Activated effector memory CD4-positive, alpha-beta T cell treated with anti-CD3 and anti-CD28 coated beads, Interleukin-2, amount 50 U/mL, for 16 hours (primary cell): Measurements from ENCODE around the gene WNT9B.

Experiments
- DNase-seq: peaks from one replicate; pipeline ENCODE4 v3.0.0-alpha.2; 2020

The WNT9B gene

DNA sequence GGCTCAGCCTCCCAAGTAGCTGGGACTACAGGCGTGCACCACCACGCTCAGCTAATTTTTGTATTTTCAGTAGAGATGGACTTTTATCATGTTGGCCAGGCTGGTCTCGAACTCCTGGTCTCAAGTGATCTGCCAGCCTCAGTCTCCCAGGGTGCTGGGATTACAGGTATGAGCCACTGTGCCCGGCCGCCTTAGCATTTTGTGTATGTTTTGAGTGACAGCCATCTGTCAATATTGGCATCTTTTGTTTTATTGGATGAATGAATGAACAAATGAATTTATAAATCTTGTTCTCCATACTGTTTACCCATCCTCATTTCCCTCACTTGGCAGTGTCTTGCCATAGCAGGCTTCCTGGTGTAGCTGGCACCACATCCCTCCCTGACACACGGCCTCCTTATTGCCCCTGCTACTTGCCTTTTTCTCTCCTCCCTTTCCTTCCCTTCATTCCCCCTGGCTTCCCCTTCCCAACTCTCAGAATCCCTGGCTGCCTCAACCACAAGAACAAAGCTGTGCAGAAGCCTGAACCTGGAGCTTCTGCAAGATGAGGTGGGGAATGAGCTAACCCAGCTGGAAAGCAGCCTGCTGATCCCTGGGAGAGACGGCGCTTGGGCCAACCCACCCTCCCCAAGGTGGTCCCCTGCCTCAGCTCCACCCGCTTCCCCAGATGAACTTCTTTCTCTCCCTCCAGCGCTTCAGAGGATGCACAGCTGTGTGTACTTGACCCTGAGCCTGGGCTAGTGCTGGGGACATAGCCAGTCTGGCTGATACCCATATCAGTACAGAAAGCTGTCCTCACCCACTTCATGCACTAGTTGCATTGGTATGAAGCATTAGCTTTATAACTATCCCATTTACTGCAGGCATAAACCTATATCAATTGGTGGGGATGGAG lies 34.3 kb downstream of the WNT9B start:
- DNase-seq = no peak

DNA sequence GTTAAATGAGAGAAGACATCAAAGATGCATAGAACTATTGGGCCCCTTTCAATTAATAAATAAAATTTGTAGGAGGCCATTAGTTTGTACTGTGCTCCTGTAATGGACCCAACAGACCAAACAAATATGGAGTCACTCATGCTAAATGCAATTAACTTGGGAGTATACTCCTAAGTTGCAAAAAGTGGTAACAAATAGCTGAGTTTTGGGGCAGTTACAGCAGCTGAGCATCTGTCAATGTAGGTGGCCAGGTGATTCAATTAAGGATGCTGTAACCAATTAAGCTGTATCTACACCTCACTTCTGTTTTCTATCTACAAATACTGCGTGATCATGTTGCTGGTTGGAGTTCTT lies 34.9 kb downstream of the WNT9B start:
- no peak for DNase-seq

GRCh38 chr17:46887717-46888116 lies 36.3 kb downstream of the WNT9B start:
- no peak for DNase-seq

DNA sequence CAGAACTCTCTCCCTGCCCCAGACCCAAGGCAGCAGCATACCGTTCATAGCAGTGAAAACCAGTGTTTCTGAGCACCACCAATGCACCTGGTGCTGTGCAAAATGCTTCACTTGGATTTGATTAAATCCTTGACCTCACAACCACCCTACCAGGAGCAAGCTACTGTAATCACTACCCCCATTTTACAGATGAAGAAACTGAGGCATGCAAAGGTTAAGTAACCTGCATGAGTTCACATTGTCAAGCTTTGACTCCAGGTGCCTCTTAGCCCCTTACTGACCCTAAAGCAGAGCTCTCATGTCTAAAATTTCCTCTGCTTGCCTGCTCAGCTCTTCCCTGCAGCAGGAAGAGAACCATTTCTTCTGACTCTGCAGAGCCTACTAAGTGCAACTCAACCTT lies 37.3 kb downstream of the WNT9B start:
- DNase-seq = no peak

DNA sequence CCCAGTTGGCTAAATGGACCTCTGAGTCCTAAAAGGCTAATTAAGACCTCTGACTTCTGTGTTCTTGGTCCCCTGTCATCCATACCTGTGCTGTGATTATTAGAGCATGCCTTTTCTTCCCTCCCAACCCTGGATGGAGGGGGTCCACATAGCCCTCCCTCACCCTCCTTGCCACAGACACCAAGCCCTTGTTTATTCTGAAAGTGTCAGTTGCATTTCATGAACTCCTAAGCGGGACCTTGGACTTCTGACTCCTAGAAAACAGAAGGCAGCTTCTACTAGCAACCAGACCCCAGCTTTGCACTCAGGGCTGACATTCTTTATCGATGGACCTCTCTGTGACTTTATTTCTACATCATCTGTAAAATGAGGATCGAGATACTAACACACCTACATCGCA lies 38.1 kb downstream of the WNT9B start:
- DNase-seq = no peak

DNA sequence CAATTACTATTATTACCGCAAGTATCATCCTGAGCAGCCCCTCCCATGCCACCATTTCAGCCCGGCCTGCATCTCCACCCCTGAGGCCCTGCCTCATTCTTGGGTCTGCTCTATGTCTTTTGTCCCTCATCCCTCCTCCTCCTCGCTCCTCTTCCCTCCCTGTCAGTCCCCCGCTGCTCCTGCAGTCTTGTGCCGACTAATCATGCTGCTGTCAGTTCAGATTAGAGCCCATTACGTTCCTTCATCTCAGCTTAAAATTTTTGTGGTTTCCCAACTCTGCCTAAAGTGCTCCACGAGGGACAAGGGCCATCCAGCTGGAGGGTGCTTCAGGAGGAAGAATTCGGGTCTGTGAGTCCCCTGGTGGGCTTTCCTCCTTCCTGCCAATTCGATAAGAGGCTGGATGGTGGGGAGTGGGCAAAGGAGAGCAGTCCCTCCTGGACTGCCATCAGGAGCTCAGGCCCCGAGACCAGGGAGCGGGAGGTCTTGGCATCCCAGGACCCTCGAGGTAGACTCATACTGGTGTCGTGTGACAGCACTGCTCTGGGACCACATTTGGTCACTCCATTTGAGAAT lies 38.7 kb downstream of the WNT9B start:
- DNase-seq = no peak

GRCh38 chr17:46890638-46891037 lies 39.3 kb downstream of the WNT9B start:
- DNase-seq = no peak

DNA sequence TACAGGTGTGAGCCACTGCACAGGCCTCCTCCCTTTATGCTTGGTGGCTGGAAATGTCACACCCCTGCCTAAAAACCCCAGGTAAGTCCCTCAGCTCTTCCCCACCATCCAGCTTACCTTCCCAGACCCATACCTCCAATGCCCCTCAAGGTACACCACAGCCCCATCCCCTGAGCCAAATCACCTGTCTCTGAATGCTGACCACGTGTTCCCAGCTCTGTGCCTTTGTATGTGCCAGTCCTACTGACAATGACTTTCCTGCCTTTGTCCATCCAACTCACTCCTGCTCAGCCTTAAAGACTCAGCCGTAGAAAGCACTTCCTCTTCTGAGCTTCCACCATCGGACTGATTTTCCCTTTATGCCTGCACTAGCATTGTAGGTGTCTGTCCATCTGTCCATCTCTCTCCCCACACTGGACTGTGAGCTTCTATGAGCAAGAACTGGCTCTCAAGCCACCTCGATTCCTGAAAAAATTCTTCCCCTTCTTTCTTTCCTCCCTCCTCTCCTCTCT lies 40.9 kb downstream of the WNT9B start:
- no peak for DNase-seq

- no peak for DNase-seq
Measured at GRCh38 chr17:46894024-46894423, 42.6 kb downstream of the WNT9B start.

GRCh38 chr17:46894476-46895151 lies 43.2 kb downstream of the WNT9B start:
- no peak for DNase-seq

DNA sequence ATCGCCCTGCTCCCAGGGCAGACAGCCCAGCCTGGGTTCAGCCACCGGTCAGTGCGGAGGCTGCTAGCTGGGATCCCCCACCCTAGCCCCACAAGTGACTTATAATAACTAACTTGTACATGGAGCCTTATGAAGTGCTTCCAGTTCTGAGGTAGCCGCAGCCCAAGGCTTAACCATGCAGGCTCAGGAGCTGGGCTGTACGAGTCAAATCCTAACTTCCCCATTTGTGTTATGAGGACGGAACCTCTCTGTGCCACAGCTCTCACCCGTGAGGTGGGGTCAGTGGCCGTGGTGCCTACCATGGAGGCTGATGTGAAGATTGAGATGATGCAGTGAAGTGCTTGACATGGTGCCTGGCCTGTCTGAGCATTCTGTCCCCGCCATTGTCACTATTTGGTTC lies 43.8 kb downstream of the WNT9B start:
- no peak for DNase-seq

- no peak for DNase-seq
Measured at GRCh38 chr17:46896991-46897390, 45.6 kb downstream of the WNT9B start.

DNA sequence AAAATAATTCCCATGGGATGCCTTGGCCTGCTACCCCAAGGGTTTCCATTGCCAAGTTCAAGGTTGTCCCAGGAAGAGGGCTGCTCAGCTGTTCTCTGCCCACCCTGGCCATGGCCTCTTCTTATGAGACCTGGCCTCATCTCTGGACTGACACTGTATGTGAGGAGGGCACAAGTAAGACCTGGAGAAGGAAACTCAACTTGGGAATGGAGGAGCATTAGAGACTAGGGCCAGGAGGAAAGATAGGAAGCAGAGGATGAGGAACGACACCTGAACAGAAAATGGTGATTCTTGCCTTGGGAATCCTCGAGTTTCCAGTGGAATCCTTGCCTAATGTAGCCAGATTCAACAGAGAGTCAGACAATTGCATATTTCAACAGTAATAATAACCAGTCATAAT lies 47.0 kb downstream of the WNT9B start:
- DNase-seq = no peak

DNA sequence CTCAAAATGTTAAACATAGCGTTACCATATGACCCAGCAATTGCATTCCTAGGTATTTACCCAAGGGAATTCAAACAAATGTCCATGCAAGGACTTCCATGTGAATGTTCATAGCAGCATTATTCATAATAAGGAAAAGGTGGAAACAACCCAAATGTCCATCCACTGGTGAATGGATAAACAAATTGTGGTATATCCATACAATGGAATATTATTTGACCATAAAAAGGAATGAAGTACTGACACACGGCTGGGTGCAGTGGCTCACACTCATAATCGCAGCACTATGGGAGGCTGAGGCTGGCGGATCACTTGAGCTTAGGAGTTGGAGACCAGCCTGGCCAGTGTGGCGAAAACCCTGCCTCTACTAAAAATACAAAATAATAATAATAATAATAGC lies 47.5 kb downstream of the WNT9B start:
- no peak for DNase-seq

- DNase-seq = peak; percentile 17
Measured at GRCh38 chr17:46901291-46901690, 49.9 kb downstream of the WNT9B start.

DNA sequence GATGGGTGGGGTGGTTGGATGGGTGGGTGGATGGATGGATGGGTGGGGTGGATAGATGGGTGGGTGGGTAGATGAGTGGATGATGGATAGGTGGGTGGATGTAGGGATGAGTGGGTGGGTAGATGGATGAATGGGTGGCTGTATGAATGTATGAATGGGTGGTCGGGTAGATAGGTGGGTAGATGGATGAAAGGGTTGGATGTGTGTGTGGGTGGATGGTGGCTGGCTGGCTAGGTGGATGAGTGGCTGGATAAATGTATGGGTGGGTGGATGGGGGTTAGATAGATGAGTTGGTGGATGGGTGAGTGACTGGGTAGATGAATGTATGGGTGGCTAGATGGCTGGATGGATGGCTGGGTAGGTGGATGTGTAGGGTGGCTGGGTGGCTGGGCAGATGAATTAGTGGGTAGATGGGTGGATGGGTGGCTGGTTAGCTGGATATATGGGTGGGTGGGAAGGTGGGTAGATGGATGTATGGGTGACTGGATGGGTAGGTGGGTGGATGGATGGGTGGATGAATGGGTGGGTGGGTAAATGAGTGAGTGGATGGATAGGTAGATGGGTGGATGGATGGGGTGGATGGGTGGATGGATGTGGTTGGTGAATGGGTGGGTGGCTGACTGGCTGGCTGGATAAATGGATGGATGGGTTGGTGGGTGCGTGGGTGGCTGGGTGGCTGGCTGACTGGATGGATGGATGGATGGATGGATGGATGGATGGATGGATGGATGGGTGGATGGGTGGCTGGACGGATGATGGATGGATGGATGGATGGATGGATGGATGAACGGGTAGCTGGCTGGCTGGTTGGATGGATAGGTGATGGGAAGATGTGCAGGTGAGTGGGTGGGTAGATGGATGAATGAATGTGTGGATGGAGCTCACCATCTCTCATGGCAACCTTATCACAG lies 52.6 kb downstream of the WNT9B start:
- DNase-seq = peak; percentile 39

DNA sequence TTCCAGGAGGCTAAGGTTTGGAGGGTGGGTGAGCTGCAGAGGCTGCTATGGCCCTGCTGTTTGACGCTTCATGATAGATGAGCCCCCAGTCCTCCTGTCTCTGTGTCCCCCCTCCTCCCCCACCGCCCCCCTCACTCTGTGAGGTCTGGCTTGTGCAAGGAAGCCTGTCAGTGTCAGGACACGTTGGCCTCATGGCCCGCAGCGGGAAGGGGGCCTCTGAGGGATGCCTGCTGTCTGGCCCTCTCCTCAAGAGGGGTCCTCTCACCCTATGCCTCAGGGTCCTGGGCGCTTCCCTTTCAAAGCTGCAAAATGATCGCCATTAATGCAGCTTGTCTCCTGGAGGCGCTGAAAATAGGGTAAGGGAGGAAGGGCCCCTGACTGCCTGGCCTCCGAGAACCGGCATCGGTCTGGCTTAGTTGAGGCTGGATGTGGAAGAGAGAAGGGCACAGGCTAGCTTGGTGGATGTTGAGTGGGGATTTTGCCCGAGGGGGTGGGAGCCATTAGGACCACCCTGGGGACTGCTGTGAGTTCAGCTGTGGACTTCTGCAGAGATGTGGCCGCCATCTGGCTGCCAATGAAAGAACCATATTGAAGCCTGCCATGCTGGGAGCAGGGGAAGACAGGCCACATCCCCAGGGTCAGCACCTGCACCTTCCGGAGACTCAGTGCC lies 56.8 kb downstream of the WNT9B start:
- DNase-seq = no peak

DNA sequence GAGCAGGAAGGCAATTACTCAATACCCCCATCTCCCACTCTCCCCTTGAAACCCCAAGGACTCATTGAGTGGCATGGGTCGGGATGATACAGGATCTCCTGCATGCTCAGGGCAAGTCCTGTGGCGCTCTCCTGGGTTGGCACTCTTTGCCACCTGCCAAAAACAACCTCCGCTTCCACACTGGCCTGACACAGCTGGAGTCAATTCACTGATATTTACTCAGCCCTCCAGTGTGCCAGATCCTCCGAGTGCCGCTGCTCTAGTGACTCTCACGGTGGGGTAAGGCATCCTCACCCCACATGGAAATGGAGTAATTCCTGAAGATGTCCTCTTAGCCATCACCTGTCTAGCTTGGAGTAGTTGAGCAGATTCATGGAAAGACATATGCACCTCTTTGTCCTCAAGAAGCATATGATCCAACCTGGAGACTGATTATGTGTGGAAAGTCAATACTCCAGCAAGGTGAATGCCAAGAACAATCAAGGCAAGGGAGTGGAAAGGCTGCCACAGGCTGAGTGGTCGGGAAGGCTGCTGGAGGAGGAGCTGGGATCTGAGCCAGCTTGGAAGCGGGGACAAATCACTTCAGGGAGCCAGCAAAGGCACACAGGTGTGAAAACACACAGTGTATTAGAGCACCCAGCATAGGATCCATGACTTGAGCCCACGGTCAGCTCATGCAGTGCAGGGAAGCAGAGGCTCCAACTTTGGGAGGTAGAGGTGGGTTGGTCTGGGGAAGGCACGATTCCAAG lies 59.0 kb downstream of the WNT9B start:
- no peak for DNase-seq

GRCh38 chr17:46911311-46911710 lies 59.9 kb downstream of the WNT9B start:
- DNase-seq = no peak

DNA sequence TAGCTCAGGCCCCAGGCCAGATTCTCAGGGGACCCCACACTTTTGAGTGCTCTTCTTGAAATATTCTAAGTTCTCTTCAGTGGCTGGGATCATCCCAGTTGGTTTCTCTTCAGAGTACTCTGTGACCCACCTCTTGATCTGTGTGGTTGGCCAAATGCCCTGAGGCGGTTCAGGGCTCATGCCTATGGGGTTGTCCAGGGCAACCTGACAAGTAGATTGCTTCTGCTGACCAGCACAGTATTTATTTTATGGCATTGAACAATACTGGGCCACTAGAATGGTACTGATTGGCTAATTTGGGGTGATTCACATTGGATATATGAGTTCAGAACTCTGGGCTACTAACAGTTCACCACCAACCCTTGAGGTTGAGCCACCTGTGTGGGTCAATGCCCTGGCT lies 64.2 kb downstream of the WNT9B start:
- no peak for DNase-seq

GRCh38 chr17:46916211-46916610 lies 64.8 kb downstream of the WNT9B start:
- DNase-seq = no peak

DNA sequence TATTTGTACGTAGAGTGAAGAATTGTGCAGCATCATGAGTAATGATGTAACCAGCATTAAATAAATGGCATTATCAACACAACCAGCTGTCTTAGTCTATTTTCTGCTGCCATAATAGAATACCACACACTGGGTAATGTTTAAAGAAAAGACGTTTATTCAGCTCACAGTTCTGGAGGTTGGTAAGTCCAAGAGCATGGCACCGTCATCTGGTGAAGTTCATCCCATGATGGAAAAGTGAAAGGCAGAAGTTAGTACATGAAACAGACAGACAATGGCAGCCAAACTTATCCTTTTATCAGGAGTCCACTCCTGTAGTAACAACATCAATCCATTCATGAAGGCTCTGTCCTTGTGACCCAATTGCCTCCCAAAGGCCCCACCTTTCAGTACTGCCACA lies 65.2 kb downstream of the WNT9B start:
- DNase-seq = no peak
